Measurements from ENCODE around the gene ELAC1.
"Not testable (repeated sequence)": the region's sequence is repeated elsewhere in the genome, so short reads cannot be mapped to it uniquely, and the experiment has no call there.

ELAC1 gene

DNA sequence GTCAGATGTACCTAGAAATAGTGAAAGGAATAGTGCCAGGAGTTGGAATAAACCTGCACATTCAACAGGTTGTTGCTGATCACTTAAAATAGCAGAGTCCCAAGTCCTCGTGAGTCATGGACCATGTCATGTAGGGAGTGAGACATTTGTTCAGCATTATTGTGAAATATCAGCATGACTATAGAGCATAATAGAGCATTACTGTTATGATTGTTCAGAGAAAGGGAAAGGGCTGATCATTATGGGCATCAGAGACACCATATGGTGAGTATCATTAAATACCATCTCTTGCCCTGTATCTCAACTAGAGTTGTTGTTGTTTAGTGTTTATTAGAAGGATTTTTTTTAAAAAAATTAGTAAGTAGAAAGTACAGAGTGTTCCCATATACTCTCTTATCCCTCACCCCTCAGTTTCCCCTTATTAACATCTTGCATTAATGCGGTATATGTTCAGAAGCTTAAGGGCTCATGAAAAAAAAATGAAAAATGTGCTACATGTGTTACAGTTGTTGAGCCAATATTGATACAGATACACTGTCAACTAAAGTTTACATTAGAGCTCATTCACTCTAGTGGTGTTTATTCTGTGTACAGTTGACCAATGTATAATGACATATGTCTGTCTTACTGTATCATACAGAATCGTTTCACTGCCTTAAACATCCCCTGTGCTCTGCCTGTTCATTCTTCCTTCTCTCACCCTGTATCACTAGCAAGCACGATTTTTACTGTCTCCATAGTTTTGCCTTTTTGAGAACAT is 5.7 kb downstream of the ELAC1 start:
- no peak for DNase-seq

GRCh38 chr18:50977037-50977760 is 9.4 kb downstream of the ELAC1 start:
- DNase-seq = no peak

- no peak for DNase-seq
These were observed 13.5 kb downstream of the ELAC1 start for GRCh38 chr18:50981381-50981780.

- no peak for DNase-seq
These were observed 14.4 kb downstream of the ELAC1 start for GRCh38 chr18:50982086-50982801.

- no peak for DNase-seq
These were observed 15.0 kb downstream of the ELAC1 start for GRCh38 chr18:50982802-50983179.

DNA sequence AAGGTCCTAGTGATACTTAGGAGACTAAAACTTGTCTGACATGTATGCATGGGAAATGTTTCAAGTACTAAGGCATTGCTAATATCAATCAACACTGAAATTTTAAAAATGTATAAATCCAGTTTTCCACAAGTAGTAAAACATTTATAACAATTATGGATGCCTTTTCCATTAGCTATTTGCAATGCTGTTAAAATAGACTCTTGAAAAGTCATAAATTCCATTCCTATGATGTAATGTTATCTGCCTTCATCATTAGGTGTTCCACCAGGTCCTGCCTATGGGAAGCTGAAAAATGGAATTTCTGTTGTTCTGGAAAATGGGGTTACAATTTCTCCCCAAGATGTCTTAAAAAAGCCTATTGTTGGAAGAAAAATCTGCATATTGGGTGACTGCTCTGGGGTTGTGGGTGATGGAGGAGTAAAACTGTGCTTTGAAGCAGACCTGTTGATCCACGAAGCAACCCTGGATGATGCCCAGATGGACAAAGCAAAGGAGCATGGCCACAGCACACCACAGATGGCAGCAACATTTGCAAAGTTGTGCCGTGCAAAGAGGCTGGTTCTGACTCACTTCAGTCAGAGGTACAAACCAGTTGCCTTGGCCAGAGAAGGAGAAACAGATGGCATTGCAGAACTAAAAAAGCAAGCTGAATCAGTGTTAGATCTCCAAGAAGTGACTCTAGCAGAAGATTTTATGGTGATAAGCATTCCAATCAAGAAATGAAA is 18.7 kb downstream of the ELAC1 start:
- no peak for DNase-seq

- DNase-seq = no peak
These were observed 19.4 kb downstream of the ELAC1 start for GRCh38 chr18:50987261-50987660.

GRCh38 chr18:50989711-50990110 is 21.9 kb downstream of the ELAC1 start:
- DNase-seq = no peak

- DNase-seq = no peak
These were observed 24.5 kb downstream of the ELAC1 start for GRCh38 chr18:50992351-50992762.

- DNase-seq = no peak
These were observed 26.2 kb downstream of the ELAC1 start for GRCh38 chr18:50994031-50994430.

DNA sequence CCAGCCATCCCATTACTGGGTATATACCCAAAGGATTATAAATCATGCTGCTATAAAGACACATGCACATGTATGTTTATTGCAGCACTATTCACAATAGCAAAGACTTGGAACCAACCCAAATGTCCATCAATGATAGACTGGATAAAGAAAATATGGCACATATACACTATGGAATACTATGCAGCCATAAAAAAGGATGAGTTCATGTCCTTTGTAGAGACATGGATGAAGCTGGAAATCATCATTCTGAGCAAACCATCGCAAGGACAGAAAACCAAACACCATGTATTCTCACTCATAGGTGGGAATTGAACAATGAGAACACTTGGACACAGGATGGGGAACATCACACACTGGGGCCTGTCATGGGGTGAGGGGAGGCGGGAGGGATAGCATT is 35.3 kb downstream of the ELAC1 start:
- DNase-seq = not testable (repeated sequence)

DNA sequence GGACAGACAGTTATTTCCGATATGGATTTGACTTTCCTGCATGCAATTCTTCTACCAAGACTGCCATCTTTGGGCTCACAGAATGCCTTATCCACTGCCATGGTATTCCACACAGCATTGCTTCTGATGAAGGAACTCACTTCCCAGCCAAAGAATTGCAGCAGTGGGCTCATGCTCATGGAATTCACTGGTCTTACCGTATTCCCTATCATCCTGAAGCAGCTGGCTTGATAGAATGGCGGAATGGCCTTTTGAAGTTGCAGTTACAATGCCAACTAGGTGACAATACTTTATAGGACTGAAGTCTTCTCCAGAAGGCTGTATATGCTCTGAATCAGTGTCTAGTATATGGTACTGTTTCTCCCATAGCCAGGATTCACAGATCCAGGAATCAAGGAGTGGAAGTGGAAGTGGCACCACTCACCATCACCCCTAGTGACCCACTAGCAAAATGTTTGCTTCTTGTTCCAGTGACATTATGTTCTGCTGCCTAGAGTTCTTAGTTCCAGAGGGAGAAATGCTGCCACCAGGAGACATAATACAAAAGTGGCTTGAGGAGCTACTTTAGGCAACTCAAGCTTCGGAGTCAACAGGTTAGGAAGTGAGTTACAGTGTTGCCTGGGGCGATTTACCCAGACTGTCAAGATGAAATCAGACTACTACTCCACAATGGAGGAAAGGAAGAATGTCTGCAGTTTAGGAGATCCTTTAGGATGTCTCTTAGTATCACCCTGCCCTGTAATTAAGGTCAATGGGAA is 38.4 kb downstream of the ELAC1 start:
- DNase-seq = no peak

DNA sequence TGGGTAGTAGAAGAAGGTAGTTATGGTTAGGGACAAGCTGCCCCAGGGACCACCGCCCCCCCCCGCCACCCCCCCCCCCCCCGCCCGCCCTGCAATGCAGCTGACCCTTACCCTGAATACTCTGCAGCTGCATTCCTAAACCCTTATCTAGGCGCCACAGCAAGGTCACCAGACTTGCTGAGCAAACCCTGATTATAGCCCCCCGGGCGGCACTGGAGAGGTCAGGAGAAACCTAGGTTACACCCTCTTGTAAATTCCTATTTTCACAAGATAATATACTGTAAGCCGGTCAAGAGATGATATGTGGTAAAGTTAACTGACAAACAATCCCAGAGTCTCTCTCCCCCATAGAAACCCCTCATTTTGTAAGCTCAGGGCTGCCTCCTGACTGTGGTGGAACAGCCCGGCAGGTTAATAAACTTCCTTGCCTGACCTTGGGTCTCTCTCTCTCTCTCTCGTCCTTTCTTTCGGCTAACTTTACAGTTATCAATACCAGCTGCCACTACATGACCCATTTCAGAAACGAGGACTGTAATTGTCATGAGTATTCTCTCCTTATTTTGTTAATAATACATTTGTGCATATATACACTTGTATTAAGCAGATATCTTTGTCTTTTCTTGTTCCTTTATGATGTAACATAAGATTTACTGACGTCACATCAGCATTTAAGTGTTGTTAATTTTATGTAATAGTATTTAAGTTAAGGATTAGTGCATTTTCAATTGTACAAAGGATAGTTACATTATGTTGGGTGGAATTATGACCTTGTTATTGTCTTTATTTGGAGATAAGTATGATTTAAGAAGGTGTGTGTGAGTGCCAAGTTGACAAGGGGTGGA is 39.3 kb downstream of the ELAC1 start:
- no peak for DNase-seq

GRCh38 chr18:51007790-51008139 is 39.9 kb downstream of the ELAC1 start:
- no peak for DNase-seq

- no peak for DNase-seq
These were observed 41.2 kb downstream of the ELAC1 start for GRCh38 chr18:51009072-51009471.

DNA sequence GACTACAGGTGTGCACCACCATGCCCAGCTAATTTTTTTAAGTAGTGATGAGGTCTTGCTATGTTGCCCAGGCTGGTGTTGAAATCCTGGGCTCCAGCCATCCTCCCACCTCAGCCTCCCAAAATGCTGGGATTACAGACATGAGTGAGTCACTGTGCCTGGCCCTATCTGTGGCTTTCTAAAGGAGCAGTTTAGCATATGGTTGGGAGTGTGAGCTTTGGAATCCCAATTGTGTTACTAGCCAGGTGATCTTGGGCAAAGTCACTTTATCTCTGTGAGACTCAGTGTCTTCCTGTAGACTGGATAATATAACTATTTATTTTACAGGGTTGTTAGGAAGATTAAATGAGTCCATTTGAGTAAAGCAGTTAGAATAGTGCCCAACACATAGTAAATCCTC is 42.4 kb downstream of the ELAC1 start:
- no peak for DNase-seq

- DNase-seq = no peak
These were observed 43.9 kb downstream of the ELAC1 start for GRCh38 chr18:51011709-51012108.

GRCh38 chr18:51012441-51012840 is 44.6 kb downstream of the ELAC1 start:
- DNase-seq = no peak

GRCh38 chr18:51013259-51013658 is 45.4 kb downstream of the ELAC1 start:
- DNase-seq = no peak

- no peak for DNase-seq
These were observed 49.5 kb downstream of the ELAC1 start for GRCh38 chr18:51017140-51017879.

GRCh38 chr18:51020536-51020935 is 52.7 kb downstream of the ELAC1 start:
- no peak for DNase-seq
